ENCODE measurements around the gene MSMB. TPM values are rescaled to one million over a fixed set of nuclear protein-coding genes. Genes with fewer than 3 reads are reported as not detected.

Gene MSMB, protein sequence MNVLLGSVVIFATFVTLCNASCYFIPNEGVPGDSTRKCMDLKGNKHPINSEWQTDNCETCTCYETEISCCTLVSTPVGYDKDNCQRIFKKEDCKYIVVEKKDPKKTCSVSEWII
- total RNA-seq: not detected in 2 replicates

DNA sequence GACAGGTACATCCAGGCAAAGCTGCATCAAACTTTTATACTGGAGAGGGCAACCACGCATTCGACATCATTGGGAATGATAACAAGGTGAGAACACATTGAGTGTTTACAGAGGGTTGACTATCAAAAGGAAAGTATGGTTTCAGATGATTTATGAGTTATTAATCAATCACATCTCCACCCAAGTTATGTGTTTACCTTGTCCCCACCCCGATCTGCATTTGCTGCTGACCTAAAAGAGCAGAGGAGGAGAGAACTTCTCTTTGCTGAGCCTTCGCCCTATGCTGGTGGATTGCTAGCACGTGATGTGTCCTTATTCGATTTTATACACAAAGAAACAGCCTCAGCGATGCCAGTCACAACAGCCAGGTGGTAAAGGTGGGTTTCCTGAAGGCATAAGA, at the start of gene MSMB:
Gene MSMB (minus strand): TSS at position 9 of the 400 bp plus-strand sequence. CDS start 32 bp downstream, outside the sequence.

DNA sequence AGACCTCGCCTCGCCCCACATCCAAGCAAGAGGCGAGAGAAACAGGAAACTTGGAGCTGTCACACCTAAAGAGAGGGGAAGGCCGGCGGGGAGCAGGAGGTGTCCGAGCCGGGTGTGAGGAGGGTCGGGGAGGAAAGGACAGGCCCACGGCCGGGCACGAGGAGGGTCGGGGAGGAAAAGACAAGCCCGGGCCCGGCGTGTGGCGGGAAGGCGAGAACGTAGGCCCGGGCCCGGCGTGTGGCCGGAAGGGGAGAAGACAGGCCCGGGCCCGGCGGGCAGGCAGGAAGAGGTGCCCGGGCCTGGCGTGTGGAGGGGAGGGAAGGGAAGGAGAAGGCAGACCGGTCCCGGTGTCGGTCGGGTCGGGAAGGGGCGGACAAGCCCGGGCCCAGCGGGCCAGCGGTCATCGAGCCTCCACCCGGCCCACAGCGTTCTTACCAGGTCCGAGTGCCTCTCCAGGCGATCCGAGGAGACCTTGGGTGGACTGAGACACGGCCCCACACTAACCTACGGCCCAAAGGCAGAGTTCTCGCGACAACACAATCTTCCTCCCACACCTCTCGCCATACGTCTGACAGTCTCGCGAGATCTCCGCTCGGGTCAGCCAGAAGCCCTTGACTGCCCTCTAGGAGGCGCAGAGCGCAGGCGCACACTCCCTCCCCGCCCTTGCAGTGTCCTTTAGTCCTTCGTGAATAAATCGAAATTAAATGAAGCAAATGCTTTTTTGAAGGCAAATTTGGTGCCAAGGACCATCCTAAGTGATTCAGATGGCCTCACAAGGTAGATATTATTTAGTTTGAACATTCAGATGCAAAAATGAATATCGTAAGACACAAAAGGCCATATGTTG, 15.8 kb downstream of the MSMB start, which contains the start of gene NCOA4:
Gene NCOA4 (minus strand): TSS at position 533 of the 847 bp plus-strand sequence. CDS start 13,943 bp downstream, outside the sequence.

Other genes with a start within 250 kb of the MSMB start
- gene AGAP4, start 198.8 kb downstream of the MSMB start, total RNA-seq: 0.89 and 5.5 TPM in 2 replicates
- 129 and 141 TPM in 2 replicates for gene TIMM23, start 73.8 kb downstream of the MSMB start, total RNA-seq
- gene NCOA4, start 15.6 kb downstream of the MSMB start, total RNA-seq: 116 and 152 TPM in 2 replicates
- gene ANTXRL, start 240.7 kb upstream of the MSMB start, total RNA-seq: not detected in 2 replicates

All from myometrial cell (primary cell).